Thyroid gland (tissue), 4 donors: Measurements from ENCODE around the gene RMND5A. TPM values are rescaled to one million over a fixed set of nuclear protein-coding genes. Genes with fewer than 3 reads are reported as not detected.
A peak's percentile ranks its signal among the peaks of the same experiment; 100 is the strongest.

Source experiments
- DNase-seq, 2 donors: peaks; one replicate each; pipeline ENCODE4 v3.0.0-alpha.2; 2019
- H3K27ac ChIP-seq, 3 donors: fragments of 200-600 bp; sonication (generic); 1 replicate in 2 of 3; 2 replicates in 1 of 3; pipeline ENCODE4 v1.5.1; 2016 to 2019; ENCODE audit warnings: mild to moderate bottlenecking in 1 of 3, moderate library complexity in 1 of 3
- H3K27me3 ChIP-seq: fragments of 200-600 bp; sonication (generic); one replicate; pipeline ENCODE4 v1.5.1; 2019
- H3K36me3 ChIP-seq, 2 donors: fragments of 200-600 bp; sonication (generic); one replicate each; pipeline ENCODE4 v1.5.1; 2016 to 2019
- H3K4me1 ChIP-seq, 2 donors: fragments of 200-600 bp; sonication (generic); one replicate each; pipeline ENCODE4 v1.5.1; 2017 to 2019
- H3K4me3 ChIP-seq, 3 donors: fragments of 200-600 bp; sonication (generic); replicated peaks in 1 of 3; 1 replicate in 2 of 3; 2 replicates in 1 of 3; pipeline ENCODE4 v1.5.1; 2016; ENCODE audit warnings: mild to moderate bottlenecking in 1 of 3
- H3K9me3 ChIP-seq: fragments of 200-600 bp; sonication (generic); one replicate; pipeline ENCODE4 v1.5.1; 2017
- POLR2A ChIP-seq, 2 donors: fragments of 450-650 bp; IDR thresholded peaks; one replicate each; pipeline ENCODE4 v1.6.1; 2017; ENCODE audit warnings: antibody characterized with exemption in 2 of 2, mild to moderate bottlenecking in 2 of 2, moderate library complexity in 1 of 2
- WGBS, 2 donors: methylation state at CpG; one replicate each; pipeline ENCODE4 v1.1.5; 2017; 5-methylcytosine and 5-hydroxymethylcytosine counted together
- intact Hi-C: fragments of 100-400 bp; cut with DNase I; formaldehyde crosslinking; loops from one replicate; pipeline ENCODE4 v1.15.1; 2023
- total RNA-seq, 4 donors: library from RNA; depleted of rRNA; stranded (reverse); fragments of >200 nt; gene quantifications; one replicate each; pipeline ENCODE4 v1.2.3, GENCODE V29; 2016
- TF ChIP-seq, protein P1 (sequence below), 6 experiments: fragments of 200-600 bp in 3 of 6; fragments of 450-650 bp in 3 of 6; sonication (generic) in 3 of 6; IDR thresholded peaks; one replicate each; pipeline ENCODE4 v1.5.1; 2016 to 2019; ENCODE audit warnings: antibody characterized with exemption in 6 of 6, mild to moderate bottlenecking in 2 of 6, inconsistent platforms in 1 of 6, moderate library complexity in 1 of 6

The RMND5A gene
- total RNA-seq, 4 donors from 2014 or later, result 29.0 to 45.5 (median 41.0) TPM

DNA sequence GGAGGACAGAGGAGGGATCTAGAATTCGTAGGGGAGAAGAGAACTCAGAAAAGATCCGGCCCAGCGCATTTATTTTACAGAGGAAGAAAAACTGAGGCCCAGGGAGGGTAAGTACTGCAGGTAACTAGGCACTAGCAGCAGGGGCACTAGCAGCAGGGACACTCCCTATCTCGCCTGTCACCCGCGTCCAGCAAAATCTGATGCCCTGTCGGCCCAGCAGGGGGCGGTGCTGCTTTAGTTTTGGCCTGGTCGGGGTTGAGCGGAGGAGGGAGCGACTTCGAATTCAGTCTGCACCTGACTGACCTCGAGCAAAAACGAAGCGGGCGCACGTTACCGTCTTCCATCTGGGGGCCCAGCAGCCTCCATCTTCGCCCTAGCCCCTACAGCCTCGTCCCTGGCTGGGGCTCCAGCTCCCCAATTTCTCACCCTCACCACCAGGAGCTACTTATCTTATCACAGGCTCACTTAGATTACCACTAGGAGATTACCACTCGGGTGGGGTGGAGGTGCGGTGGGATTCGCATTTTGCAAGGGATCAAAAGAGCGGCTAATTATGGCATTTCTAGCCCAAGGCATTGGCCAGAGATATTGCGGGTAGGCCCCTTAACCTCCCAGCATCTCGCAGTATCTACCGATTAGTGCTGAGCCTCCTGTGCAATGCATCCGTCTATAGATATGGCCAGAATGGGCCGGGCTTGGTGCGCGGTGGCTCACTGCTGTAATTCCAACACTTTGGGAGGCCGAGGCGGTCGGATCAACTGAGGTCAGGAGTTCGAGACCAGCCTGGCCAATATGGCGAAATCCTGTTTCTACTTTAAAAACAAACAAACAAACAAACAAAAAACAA lies 88.4 kb downstream of the RMND5A start:
- WGBS, 2 donors, result 22 to 25% methylated on average over 31 to 36 of the region's 36 CpGs
- TF ChIP-seq POLR2A (IDR thresholded peaks at IDR 0.05), result no peak
- TF ChIP-seq, protein P1, sequence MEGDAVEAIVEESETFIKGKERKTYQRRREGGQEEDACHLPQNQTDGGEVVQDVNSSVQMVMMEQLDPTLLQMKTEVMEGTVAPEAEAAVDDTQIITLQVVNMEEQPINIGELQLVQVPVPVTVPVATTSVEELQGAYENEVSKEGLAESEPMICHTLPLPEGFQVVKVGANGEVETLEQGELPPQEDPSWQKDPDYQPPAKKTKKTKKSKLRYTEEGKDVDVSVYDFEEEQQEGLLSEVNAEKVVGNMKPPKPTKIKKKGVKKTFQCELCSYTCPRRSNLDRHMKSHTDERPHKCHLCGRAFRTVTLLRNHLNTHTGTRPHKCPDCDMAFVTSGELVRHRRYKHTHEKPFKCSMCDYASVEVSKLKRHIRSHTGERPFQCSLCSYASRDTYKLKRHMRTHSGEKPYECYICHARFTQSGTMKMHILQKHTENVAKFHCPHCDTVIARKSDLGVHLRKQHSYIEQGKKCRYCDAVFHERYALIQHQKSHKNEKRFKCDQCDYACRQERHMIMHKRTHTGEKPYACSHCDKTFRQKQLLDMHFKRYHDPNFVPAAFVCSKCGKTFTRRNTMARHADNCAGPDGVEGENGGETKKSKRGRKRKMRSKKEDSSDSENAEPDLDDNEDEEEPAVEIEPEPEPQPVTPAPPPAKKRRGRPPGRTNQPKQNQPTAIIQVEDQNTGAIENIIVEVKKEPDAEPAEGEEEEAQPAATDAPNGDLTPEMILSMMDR (IDR thresholded peaks at IDR 0.05), result peak; percentile 56 to 94 (median 81)
- Histone ChIP-seq H3K27me3 (peaks cover 5% of the 10 kb centered on the region), H3K4me3 (peak overlapping the region in 2 of 3 donors; percentile 34 to 35), H3K9me3 (no peaks in the 10 kb centered on the region), H3K36me3 (no peaks in the 10 kb centered on the region), H3K27ac (peak overlapping the region in 2 of 3 donors; percentile 27 to 74), H3K4me1 (peaks cover 0 to 29% of the 10 kb centered on the region in 2 donors)
- intact Hi-C loops, result no loop called here
- peak; percentile 85 to 93 for DNase-seq

DNA sequence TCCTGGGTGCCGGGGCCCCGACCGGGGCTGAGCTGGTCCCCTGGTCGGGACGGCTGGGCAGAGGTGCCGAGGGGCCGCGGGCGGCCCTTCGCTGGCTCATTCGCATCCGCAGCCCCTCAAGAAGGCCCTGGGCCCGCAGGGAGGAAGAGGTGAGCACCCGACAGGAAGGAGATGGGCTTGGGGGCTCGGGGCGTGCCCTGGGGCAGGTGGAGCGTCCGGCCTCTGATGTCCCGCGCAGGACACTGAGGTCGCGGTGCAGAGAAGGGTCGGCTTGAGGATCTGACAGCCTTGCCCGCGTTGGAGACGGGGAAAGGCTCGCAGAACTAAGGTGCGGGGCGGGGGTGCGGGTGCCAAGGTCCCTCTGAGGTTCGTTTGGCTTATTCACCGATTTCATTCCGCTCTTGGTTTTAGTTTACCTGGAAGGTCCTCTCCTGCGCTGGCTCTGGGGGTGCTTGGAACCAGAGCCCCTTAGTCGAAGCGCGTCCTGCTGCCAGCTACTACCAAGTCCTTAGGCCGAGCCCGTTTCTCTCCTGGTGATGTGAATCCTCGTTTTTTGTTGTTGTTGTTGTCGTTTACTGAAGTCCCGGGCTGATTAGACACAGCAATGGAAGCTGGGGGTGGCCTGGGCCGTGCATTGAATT lies 89.5 kb downstream of the RMND5A start:
- Histone ChIP-seq H3K36me3 (no peaks in the 10 kb centered on the region), H3K4me1 (peaks cover 0 to 29% of the 10 kb centered on the region in 2 donors), H3K9me3 (no peaks in the 10 kb centered on the region), H3K27ac (no peak overlapping the region), H3K27me3 (peaks cover 5% of the 10 kb centered on the region), H3K4me3 (peak overlapping the region in 2 of 3 donors; percentile 1 to 3)
- no peak for DNase-seq
- intact Hi-C loops, result no loop called here
- no peak for TF ChIP-seq POLR2A (IDR thresholded peaks at IDR 0.05)
- TF ChIP-seq, protein P1 (IDR thresholded peaks at IDR 0.05), result no peak
- WGBS, 2 donors, result 18 to 33% methylated on average over 31 to 32 of the region's 43 CpGs

DNA sequence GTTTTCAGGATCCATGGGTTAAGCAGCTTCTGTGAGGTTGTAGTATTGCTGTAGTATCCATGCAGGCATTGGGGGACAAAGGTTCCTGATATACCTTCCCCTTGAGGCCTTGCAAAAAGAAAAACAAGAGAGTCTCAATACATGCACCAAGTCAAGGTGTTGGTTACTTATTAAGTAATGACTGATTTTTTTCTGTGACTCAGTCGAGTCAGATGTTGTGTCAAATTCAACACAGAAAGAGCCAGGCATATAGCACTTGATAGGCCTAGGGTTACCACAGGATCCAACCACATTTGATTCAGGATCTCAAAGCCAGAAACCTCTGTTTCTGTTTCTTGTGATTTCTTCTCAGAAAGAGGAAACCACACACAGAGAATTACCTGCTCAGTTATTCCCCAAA lies 95.5 kb downstream of the RMND5A start:
- no peak overlapping the region for H3K4me3 ChIP-seq
- no peak overlapping the region for H3K27ac ChIP-seq
- H3K9me3 ChIP-seq, result no peaks in the 10 kb centered on the region
- TF ChIP-seq POLR2A (IDR thresholded peaks at IDR 0.05), result no peak
- TF ChIP-seq, protein P1 (IDR thresholded peaks at IDR 0.05), result no peak
- H3K27me3 ChIP-seq, result no peaks in the 10 kb centered on the region
- no peak for DNase-seq
- intact Hi-C loops, result no loop called here
- H3K36me3 ChIP-seq, result no peaks in the 10 kb centered on the region
- H3K4me1 ChIP-seq, result no peaks in the 10 kb centered on the region
- 72 to 88% methylated on average over 1 of the region's 1 CpG for WGBS, 2 donors

DNA sequence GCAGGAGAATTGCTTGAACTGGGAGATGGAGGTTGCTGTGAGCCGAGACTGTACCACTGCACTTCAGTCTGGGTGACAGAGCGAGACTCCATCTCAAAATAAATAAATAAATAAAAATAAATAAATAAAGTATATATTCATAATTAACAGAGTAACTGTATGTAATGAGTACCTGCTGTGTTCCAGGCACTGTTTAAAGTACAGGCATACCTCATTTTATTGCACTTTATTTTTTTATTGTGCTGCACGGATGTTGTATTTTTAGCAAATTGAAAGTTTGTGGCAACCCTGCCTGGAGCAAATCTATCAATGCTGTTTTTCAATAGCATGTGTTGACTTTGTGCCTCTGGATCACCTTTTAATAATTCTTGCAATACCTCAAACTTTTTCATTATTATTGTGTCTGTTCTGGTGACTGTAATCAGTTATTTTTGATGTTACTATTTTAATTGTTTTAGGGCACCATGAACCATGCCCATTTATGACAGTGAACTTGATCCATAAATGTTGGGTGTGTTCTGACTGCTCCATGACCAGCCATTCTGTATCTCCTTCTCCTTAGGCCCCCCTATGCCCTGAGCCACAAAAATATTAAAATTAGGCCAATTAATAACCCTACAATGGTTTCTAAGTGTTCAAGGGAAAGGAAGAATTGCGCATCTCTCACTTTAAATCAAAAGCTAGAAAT lies 98.2 kb downstream of the RMND5A start:
- H3K27ac ChIP-seq, result no peak overlapping the region
- intact Hi-C loops, result no loop called here
- TF ChIP-seq POLR2A (IDR thresholded peaks at IDR 0.05), result no peak
- 94 to 96% methylated on average over 4 of the region's 4 CpGs for WGBS, 2 donors
- no peaks in the 10 kb centered on the region for H3K4me1 ChIP-seq
- H3K9me3 ChIP-seq, result no peaks in the 10 kb centered on the region
- H3K36me3 ChIP-seq, result no peaks in the 10 kb centered on the region
- H3K27me3 ChIP-seq, result no peaks in the 10 kb centered on the region
- no peak overlapping the region for H3K4me3 ChIP-seq
- DNase-seq, result no peak

DNA sequence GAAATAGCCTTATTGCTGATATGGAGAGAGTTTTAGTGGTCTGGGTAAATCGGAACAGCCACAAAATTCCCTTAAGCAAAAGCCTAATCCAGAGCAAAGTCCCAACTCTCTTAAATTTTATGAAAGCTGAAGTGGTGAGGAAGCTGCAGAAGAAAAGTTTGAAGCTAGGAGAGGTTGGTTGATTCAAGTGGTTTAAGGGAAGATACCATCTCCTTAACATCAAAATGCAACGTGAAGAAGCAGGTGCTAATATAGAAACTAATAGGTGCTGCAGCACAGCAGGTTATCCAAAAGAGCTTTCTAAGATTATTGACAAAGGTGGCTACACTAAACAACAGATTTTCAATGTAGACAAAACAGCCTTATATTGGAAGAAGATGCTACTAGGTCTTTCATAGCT lies 98.9 kb downstream of the RMND5A start:
- no peak overlapping the region for H3K4me3 ChIP-seq
- no peak for DNase-seq
- H3K4me1 ChIP-seq, result no peaks in the 10 kb centered on the region
- TF ChIP-seq, protein P1 (IDR thresholded peaks at IDR 0.05), result no peak
- TF ChIP-seq POLR2A (IDR thresholded peaks at IDR 0.05), result no peak
- whole genome bisulfite sequencing, 2 donors, result 87 to 95% methylated on average over 2 of the region's 2 CpGs
- intact Hi-C loops, result no loop called here
- no peaks in the 10 kb centered on the region for H3K9me3 ChIP-seq
- no peaks in the 10 kb centered on the region for H3K27me3 ChIP-seq
- H3K36me3 ChIP-seq, result no peaks in the 10 kb centered on the region
- H3K27ac ChIP-seq, result no peak overlapping the region
